HG03469 (cell line): ENCODE results near the gene ZNF227.
A peak's percentile ranks its signal among the peaks of the same experiment; 100 is the strongest.
"Not testable (repeated sequence)": the region's sequence is repeated elsewhere in the genome, so short reads cannot be mapped to it uniquely, and the experiment has no call there.

Source experiments
- ATAC-seq: cut with Tn5 transposase; IDR thresholded peaks from one replicate; pipeline ENCODE4 v1.9.1; 2021; ENCODE audit warnings: mild to moderate bottlenecking, moderate library complexity, moderate number of reproducible peaks; ENCODE audit not compliant: unreplicated experiment

ZNF227 gene

GRCh38 chr19:44212250-44212865 lies at the start of gene ZNF227:
Gene ZNF227 (plus strand): TSS chr19:44212532. CDS start chr19:44217793, 5,261 bp downstream.
- no peak for ATAC-seq

- no peak for ATAC-seq
These were observed 48.5 kb upstream of the ZNF227 start for GRCh38 chr19:44163789-44164188.

- no peak for ATAC-seq
These were observed 48.0 kb upstream of the ZNF227 start for GRCh38 chr19:44164327-44164672.

DNA sequence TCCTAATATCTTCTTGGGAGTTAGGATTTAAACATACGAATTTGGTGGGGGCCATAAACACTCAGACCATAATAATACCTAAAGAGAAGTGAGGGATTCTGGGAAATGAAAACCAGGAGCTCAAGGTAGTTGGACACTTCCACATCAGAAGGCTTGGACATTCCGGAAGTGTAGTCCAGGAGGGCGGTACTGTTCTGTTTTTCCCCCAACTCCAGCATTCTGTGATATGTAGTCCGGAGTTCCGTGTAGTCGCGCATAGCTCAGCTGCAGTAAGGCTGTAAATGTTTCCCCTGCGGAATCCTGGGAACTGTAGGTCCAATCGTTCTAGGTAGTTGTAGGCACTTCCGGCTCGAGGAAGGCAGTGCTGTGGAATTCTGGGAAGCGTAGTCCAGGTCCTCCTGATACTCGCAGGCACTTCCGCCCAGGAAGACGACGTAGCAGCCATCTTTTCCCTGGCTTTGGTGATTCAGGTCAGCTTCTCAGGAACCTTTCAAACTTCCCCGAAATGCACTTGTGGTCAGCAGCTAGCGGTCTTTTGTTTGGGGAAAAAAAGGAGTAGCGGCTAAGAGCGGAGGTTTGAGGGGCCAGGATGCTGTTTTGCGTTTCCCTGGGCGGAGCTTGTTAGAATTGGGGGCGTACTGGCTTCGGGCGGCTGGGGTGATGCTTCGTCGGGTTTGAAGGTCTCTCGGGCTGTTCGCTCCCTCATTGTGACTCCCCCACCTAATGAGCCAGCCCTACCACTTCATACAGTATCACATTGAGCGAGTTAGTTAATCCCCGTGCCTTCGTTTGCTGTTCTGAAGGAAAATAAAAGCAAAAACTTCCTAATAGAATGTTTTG lies 47.4 kb upstream of the ZNF227 start, which contains the start of gene ZNF226:
Gene ZNF226 (plus strand): TSS at position 428 of the 840 bp plus-strand sequence. CDS start 4,981 bp downstream, outside the sequence.
- ATAC-seq, result peak; percentile 69

DNA sequence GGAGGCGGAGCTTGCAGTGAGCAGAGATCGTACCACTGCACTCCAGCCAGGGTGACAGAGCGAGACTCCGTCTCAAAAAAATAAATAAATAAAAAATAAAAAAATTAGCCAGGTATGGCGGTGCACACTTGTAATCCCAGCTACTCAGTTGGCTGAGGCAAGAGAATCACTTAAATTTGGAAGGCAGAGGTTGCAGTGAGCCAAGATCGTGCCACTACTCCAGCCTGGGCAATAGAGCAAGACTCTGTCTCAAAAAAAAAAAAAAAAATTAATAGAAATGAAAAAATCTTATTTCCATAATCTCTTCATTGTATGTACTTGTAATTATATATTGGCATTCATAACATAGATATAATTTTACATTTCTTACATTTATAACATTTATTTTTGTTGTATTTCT lies 41.7 kb upstream of the ZNF227 start:
- ATAC-seq, result not testable (repeated sequence)

- ATAC-seq, result no peak
These were observed 35.7 kb upstream of the ZNF227 start for GRCh38 chr19:44176590-44176989.

DNA sequence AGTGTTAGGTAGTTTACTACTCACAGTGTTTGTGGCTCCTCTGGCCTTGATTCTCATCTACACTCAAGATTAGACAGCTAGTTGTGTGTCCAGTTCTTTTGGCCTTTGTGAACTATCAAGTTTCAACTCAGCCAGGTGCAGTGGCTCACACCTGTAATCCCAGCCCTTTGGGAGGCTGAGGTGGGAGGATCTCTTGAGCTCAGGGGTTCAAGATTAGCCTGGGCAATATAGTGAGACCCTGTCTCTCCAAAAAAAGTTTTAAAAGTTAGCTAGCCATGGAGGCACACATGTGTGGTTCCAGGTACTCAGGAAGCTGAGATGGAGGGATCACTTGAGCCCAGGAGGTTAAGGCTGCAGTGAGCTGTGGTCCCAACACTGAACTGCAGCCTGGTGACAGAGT lies 31.4 kb upstream of the ZNF227 start:
- no peak for ATAC-seq

- no peak for ATAC-seq
These were observed 30.2 kb upstream of the ZNF227 start for GRCh38 chr19:44182145-44182544.

- ATAC-seq, result no peak
These were observed 22.3 kb upstream of the ZNF227 start for GRCh38 chr19:44190020-44190419.

DNA sequence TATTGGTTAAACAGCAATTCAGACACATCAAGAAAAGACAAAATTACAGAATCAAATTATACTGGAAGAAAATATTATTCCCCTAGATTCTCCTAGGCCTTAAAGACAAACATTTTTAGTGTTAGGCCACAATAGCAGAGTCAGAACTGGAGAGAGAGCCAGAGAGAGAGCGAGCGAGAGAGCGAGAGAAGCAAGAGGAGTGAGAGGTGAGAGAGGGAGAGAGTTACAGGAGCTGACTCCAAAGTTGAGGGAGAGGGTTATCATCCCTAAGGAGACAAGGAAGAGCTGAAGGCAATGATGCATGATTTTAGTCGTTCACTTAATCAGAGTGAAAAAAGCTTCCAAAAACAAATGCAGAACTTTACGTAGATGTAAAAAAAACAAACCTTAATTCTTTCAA lies 20.2 kb upstream of the ZNF227 start:
- no peak for ATAC-seq

- no peak for ATAC-seq
These were observed 15.6 kb upstream of the ZNF227 start for GRCh38 chr19:44196772-44197171.

DNA sequence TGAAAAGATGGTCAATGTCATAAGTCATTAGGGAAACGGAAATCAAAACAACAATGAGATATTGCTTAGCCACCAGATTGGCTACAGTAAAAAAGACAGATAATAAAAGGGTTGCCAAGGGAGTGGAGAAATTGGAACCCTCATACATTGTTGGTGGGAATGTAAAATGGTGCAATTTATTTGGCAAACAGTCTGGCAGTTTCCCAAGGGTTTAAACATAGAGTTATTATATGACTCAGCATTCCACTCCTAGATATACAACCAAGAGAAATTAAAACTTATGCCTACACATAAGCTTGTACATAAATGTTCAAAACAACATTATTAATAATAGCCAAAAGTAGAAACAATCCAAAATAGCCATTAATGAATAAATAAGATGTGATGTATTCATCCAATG lies 9.9 kb upstream of the ZNF227 start:
- no peak for ATAC-seq

DNA sequence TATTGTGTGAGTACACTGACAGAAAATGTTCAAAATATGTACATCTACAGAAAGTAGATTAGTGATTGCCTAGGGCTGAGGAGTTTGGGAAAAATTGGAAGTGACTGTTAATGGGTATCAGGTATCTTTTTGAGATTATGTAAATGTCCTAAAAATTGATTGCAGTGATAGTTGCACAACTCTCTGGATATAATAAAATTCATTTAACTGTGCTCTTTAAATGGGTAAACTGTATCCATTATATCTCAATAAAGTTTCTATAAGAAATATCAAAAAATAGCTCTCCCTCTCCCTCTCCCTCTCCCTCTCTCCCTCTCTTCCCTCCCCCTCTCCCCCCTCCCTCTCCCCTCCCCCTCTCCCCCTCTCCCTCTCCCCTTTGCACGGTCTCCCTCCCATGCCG lies 9.4 kb upstream of the ZNF227 start:
- ATAC-seq, result no peak

GRCh38 chr19:44203877-44204276 lies 8.5 kb upstream of the ZNF227 start:
- ATAC-seq, result not testable (repeated sequence)

- ATAC-seq, result no peak
These were observed 7.6 kb upstream of the ZNF227 start for GRCh38 chr19:44204772-44205171.

DNA sequence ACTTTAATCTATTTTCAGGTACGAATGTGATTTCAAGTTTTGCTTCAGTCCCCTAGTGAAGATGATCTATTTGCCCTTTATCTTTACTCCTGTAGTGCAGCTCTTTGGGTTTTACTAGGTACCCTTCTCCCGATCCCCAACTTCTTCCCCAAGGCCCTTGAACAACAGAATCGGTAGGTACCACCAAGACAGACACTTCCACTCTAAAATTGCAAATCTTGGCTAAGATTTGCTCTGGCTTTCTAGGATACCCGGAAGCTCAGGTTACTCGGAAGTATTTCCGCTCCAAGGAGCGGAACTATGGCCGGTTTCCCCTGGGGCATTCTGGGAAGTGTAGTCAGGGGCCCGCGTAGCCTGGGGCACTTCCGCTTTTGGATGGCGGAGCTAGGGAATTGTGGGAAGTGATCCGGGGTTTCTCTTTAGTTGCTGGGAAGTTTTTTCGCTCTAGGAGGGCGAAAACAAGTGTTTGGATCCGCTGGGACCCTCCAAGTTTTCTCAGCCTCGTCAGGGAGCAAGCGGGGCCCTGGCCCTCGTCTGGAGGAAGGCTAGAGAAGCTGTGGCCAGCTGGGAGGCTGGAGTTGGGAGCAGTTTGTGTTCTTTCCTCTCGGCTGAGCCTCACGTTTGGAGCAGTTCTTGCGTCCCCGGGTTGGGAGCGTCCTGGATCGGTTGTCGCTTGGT lies 5.1 kb upstream of the ZNF227 start:
- ATAC-seq, result peak; percentile 53

- no peak for ATAC-seq
These were observed 574 bp downstream of the ZNF227 start for GRCh38 chr19:44212866-44213346.

DNA sequence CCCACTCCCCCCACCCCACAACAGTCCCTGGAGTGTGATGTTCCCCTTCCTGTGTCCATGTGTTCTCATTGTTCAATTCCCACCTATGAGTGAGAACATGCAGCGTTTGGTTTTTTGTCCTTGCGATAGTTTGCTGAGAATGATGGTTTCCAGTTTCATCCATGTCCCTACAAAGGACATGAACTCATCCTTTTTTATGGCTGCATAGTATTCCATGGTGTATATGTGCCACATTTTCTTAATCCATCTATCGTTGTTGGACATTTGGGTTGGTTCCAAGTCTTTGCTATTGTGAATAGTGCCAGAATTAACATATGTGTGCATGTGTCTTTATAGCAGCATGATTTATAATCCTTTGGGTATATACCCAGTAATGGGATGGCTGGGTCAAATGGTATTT lies 7.6 kb downstream of the ZNF227 start:
- not testable (repeated sequence) for ATAC-seq

GRCh38 chr19:44220761-44221160 lies 8.4 kb downstream of the ZNF227 start:
- not testable (repeated sequence) for ATAC-seq

- ATAC-seq, result not testable (repeated sequence)
These were observed 9.0 kb downstream of the ZNF227 start for GRCh38 chr19:44221291-44221690.

DNA sequence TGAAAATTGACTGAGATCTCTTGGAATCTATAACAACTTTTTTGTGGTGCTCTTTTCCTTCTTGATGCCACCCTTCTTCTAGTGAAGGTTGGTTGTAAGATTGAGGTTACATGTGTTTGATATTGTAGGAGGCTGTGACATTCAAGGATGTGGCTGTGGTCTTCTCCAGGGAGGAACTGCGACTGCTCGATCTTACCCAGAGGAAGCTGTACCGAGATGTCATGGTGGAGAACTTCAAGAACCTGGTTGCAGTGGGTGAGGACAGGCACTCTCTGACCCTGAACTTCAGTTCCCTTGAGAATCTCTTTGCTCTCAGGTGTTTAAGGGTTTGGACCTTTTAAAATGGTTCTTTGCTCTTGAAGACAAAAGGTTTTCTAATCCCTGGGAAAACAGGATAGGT lies 16.0 kb downstream of the ZNF227 start:
- ATAC-seq, result no peak

GRCh38 chr19:44232867-44233266 lies 20.5 kb downstream of the ZNF227 start:
- no peak for ATAC-seq
